H1 (cell line): ENCODE measurements around the gene NEGR1. TPM values are rescaled to one million over a fixed set of nuclear protein-coding genes. Genes with fewer than 3 reads are reported as not detected.

Experiments
- EGR1 ChIP-seq: IDR thresholded peaks from 2 replicates; pipeline ENCODE4 v1.6.1; 2011; ENCODE audit warnings: low read depth, low read length, borderline replicate concordance
- EP300 ChIP-seq, 2 experiments: IDR thresholded peaks; 1 replicate in 1 of 2; 2 replicates in 1 of 2; pipeline ENCODE4 v1.6.1; 2011 to 2012; ENCODE audit warnings: low read depth in 2 of 2, low read length in 2 of 2, mild to moderate bottlenecking in 2 of 2, borderline replicate concordance in 1 of 2, inconsistent platforms in 1 of 2, moderate library complexity in 1 of 2
- GTF2F1 ChIP-seq: IDR thresholded peaks from 2 replicates; pipeline ENCODE4 v1.6.1; 2012; ENCODE audit warnings: low read depth, low read length, improper control_type of control experiment, borderline replicate concordance
- NANOG ChIP-seq: IDR thresholded peaks from 2 replicates; pipeline ENCODE4 v1.6.1; 2011; ENCODE audit warnings: low read length, low read depth, mild to moderate bottlenecking, inconsistent platforms; ENCODE audit not compliant: insufficient read depth, poor library complexity, severe bottlenecking
- RNF2 ChIP-seq: fragments of 200-900, 300-1000 bp; sonication (generic); IDR thresholded peaks from 2 replicates; pipeline ENCODE4 v1.7.1; 2016; ENCODE audit warnings: borderline replicate concordance, low read depth, mild to moderate bottlenecking, antibody characterized with exemption, low read length; ENCODE audit not compliant: poor library complexity, severe bottlenecking; ENCODE audit errors: missing control alignments
- TCF12 ChIP-seq: IDR thresholded peaks from 2 replicates; pipeline ENCODE4 v1.6.1; 2011; ENCODE audit warnings: low read depth, mild to moderate bottlenecking, low read length
- polyA plus RNA-seq, 7 experiments: library from polyadenylated mRNA; depleted of rRNA in 3 of 7; stranded (reverse) in 5 of 7; unstranded in 2 of 7; fragments of >200 nt in 5 of 7; fragments of 200-250 nt in 2 of 7; gene quantifications; 1 replicate in 5 of 7; 2 replicates in 1 of 7; 4 replicates in 1 of 7; pipeline versions ENCODE4 v1.2.1 to v1.2.3, GENCODE V29; 2011 to 2013; ENCODE audit warnings: missing spikeins in 2 of 7, mixed read lengths in 2 of 7
- total RNA-seq: library from RNA; stranded (reverse); fragmentation: NEBNext Ultra II Directional; extraction: Animal tissue kit (Norgen Biotek cat#: 25700); gene quantifications from 2 replicates; pipeline ENCODE4 v1.2.1, GENCODE V29; 2021
- TF ChIP-seq, protein P1 (sequence below): fragments of 300-600 bp; sonication (generic); IDR thresholded peaks from 2 replicates; pipeline ENCODE4 v1.7.1; 2012; ENCODE audit warnings: low read length, moderate library complexity, mild to moderate bottlenecking, inconsistent platforms; ENCODE audit not compliant: insufficient replicate concordance

Gene NEGR1
- total and polyA plus RNA-seq, 2 of the 8 experiments (the other 6 are each of a cell fraction or from before 2014, with no cell fraction given): 0.71 to 1.3 TPM

DNA sequence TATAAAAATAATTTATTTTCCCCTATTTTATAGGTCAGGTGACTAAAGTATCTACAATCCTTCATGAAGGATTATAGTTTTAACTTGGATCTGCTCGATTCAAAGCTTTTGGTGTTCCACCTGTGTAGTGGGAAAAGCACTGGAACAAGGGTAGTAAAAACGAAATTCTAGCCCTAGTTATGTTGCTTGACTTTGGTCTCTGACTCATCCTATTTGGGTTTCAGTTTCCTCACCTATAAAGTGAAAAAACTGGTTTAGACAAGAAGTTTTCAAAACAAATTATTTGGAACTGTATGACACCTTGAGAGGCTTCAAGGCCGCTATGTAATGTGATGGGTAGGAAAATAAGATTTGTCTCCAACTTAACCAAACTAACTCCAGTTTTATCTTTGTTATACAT, 696.3 kb downstream of the NEGR1 start (continued):
- TF ChIP-seq, protein P1, sequence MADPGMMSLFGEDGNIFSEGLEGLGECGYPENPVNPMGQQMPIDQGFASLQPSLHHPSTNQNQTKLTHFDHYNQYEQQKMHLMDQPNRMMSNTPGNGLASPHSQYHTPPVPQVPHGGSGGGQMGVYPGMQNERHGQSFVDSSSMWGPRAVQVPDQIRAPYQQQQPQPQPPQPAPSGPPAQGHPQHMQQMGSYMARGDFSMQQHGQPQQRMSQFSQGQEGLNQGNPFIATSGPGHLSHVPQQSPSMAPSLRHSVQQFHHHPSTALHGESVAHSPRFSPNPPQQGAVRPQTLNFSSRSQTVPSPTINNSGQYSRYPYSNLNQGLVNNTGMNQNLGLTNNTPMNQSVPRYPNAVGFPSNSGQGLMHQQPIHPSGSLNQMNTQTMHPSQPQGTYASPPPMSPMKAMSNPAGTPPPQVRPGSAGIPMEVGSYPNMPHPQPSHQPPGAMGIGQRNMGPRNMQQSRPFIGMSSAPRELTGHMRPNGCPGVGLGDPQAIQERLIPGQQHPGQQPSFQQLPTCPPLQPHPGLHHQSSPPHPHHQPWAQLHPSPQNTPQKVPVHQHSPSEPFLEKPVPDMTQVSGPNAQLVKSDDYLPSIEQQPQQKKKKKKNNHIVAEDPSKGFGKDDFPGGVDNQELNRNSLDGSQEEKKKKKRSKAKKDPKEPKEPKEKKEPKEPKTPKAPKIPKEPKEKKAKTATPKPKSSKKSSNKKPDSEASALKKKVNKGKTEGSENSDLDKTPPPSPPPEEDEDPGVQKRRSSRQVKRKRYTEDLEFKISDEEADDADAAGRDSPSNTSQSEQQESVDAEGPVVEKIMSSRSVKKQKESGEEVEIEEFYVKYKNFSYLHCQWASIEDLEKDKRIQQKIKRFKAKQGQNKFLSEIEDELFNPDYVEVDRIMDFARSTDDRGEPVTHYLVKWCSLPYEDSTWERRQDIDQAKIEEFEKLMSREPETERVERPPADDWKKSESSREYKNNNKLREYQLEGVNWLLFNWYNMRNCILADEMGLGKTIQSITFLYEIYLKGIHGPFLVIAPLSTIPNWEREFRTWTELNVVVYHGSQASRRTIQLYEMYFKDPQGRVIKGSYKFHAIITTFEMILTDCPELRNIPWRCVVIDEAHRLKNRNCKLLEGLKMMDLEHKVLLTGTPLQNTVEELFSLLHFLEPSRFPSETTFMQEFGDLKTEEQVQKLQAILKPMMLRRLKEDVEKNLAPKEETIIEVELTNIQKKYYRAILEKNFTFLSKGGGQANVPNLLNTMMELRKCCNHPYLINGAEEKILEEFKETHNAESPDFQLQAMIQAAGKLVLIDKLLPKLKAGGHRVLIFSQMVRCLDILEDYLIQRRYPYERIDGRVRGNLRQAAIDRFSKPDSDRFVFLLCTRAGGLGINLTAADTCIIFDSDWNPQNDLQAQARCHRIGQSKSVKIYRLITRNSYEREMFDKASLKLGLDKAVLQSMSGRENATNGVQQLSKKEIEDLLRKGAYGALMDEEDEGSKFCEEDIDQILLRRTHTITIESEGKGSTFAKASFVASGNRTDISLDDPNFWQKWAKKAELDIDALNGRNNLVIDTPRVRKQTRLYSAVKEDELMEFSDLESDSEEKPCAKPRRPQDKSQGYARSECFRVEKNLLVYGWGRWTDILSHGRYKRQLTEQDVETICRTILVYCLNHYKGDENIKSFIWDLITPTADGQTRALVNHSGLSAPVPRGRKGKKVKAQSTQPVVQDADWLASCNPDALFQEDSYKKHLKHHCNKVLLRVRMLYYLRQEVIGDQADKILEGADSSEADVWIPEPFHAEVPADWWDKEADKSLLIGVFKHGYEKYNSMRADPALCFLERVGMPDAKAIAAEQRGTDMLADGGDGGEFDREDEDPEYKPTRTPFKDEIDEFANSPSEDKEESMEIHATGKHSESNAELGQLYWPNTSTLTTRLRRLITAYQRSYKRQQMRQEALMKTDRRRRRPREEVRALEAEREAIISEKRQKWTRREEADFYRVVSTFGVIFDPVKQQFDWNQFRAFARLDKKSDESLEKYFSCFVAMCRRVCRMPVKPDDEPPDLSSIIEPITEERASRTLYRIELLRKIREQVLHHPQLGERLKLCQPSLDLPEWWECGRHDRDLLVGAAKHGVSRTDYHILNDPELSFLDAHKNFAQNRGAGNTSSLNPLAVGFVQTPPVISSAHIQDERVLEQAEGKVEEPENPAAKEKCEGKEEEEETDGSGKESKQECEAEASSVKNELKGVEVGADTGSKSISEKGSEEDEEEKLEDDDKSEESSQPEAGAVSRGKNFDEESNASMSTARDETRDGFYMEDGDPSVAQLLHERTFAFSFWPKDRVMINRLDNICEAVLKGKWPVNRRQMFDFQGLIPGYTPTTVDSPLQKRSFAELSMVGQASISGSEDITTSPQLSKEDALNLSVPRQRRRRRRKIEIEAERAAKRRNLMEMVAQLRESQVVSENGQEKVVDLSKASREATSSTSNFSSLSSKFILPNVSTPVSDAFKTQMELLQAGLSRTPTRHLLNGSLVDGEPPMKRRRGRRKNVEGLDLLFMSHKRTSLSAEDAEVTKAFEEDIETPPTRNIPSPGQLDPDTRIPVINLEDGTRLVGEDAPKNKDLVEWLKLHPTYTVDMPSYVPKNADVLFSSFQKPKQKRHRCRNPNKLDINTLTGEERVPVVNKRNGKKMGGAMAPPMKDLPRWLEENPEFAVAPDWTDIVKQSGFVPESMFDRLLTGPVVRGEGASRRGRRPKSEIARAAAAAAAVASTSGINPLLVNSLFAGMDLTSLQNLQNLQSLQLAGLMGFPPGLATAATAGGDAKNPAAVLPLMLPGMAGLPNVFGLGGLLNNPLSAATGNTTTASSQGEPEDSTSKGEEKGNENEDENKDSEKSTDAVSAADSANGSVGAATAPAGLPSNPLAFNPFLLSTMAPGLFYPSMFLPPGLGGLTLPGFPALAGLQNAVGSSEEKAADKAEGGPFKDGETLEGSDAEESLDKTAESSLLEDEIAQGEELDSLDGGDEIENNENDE: no peak
- no peak for TF ChIP-seq RNF2
- TF ChIP-seq EP300 (IDR thresholded peaks at IDR 0.05; ENCODE audit: borderline replicate concordance in 1 of 2, low read depth in 2 of 2, low read length in 2 of 2): no peak
- no peak for TF ChIP-seq TCF12
- TF ChIP-seq NANOG: no peak
- TF ChIP-seq EGR1: no peak
- no peak for TF ChIP-seq GTF2F1
